Vagina (tissue), 2 donors: ENCODE data around the gene MAPK11. TPM values are rescaled to one million over a fixed set of nuclear protein-coding genes. Genes with fewer than 3 reads are reported as not detected.
A peak's percentile ranks its signal among the peaks of the same experiment; 100 is the strongest.

Experiments used
- DNase-seq, 2 donors: peaks; one replicate each; pipeline ENCODE4 v3.0.0-alpha.2; 2017; ENCODE audit errors: extremely low spot score in 2 of 2
- H3K27ac ChIP-seq: fragments of 200-600 bp; sonication (generic); one replicate; pipeline ENCODE4 v1.5.1; 2019
- H3K27me3 ChIP-seq: fragments of 200-600 bp; sonication (generic); one replicate; pipeline ENCODE4 v1.5.1; 2019
- H3K36me3 ChIP-seq, 2 donors: fragments of 200-600 bp; sonication (generic); one replicate each; pipeline ENCODE4 v1.5.1; 2017 to 2019
- H3K4me1 ChIP-seq: fragments of 200-600 bp; sonication (generic); one replicate; pipeline ENCODE4 v1.5.1; 2019
- H3K4me3 ChIP-seq, 2 donors: fragments of 200-600 bp; sonication (generic); 1 replicate in 1 of 2; 2 replicates in 1 of 2; pipeline ENCODE4 v1.5.1; 2016 to 2019
- H3K9me3 ChIP-seq: fragments of 200-600 bp; sonication (generic); one replicate; pipeline ENCODE4 v1.5.1; 2019
- CTCF ChIP-seq, 3 experiments: fragments of 450-650 bp in 2 of 3; fragments of 200-600 bp in 1 of 3; sonication (generic) in 1 of 3; IDR thresholded peaks; one replicate each; pipeline ENCODE4 v1.5.1; 2017 to 2019; ENCODE audit warnings: antibody characterized with exemption in 3 of 3, mild to moderate bottlenecking in 2 of 3, moderate library complexity in 2 of 3
- POLR2A ChIP-seq, 2 donors: fragments of 450-650 bp; IDR thresholded peaks; one replicate each; pipeline ENCODE4 v1.6.1; 2017; ENCODE audit warnings: antibody characterized with exemption in 2 of 2, mild to moderate bottlenecking in 2 of 2, moderate library complexity in 2 of 2
- POLR2AphosphoS5 ChIP-seq, 2 donors: sonication (generic); formaldehyde crosslinking; IDR thresholded peaks; one replicate each; pipeline ENCODE4 v1.9.0; 2017; ENCODE audit warnings: antibody characterized with exemption in 2 of 2, mild to moderate bottlenecking in 2 of 2, low read depth in 1 of 2; ENCODE audit not compliant: insufficient read depth in 1 of 2
- intact Hi-C: fragments of 100-400 bp; cut with DNase I; formaldehyde crosslinking; loops from one replicate; pipeline ENCODE4 v1.15.1; 2023
- total RNA-seq: library from RNA; depleted of rRNA; stranded (reverse); fragments of >200 nt; gene quantifications from one replicate; pipeline ENCODE4 v1.2.3, GENCODE V29; 2016

MAPK11 gene
- total RNA-seq, 1 donor from 2014 or later = 7.4 TPM

DNA sequence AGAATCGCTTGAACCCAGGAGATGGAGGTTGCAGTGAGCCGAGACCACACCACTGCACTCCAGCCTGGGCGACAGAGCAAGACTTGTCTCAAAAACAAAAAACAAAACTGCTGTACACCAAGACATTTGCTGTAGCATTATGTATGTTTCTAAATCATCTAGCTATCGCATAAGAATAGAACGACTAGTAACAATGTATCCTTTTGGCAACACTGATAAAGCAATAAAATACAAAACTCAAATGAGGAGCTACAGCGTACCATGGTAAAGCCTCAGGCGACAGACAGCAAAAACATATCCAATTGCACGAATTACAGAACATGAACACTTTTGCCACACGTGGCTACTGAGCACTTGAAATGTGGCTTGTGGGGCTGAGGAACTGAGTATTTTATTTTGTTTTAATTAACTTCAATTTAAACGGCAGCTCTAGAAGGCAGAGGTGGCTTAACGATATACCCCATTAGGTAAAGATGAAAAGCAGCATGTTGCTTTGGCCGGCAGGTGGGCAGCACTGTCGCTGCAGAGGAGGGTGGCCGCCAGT, 27.7 kb downstream of the MAPK11 start:
- no peaks in the 10 kb centered on the region for H3K9me3 ChIP-seq
- DNase-seq = no peak
- no peaks in the 10 kb centered on the region for H3K27me3 ChIP-seq
- H3K4me1 ChIP-seq = peaks cover 55% of the 10 kb centered on the region
- H3K36me3 ChIP-seq = peaks cover 0 to 10% of the 10 kb centered on the region in 2 donors
- H3K27ac ChIP-seq = no peak overlapping the region
- intact Hi-C loops = no loop called here
- TF ChIP-seq POLR2A (IDR thresholded peaks at IDR 0.05) = no peak
- no peak for TF ChIP-seq CTCF (IDR thresholded peaks at IDR 0.05)
- TF ChIP-seq POLR2AphosphoS5 (IDR thresholded peaks at IDR 0.05; ENCODE audit: insufficient read depth in 1 of 2, low read depth in 1 of 2) = no peak
- peak overlapping the region; percentile 62 to 76 for H3K4me3 ChIP-seq

GRCh38 chr22:50238755-50239154, 31.4 kb downstream of the MAPK11 start:
- no peak for TF ChIP-seq CTCF (IDR thresholded peaks at IDR 0.05)
- TF ChIP-seq POLR2A (IDR thresholded peaks at IDR 0.05) = no peak
- TF ChIP-seq POLR2AphosphoS5 (IDR thresholded peaks at IDR 0.05; ENCODE audit: insufficient read depth in 1 of 2, low read depth in 1 of 2) = no peak
- DNase-seq = no peak
- intact Hi-C loops = no loop called here
- no peak overlapping the region for H3K4me3 ChIP-seq
- H3K27ac ChIP-seq = no peak overlapping the region
- no peaks in the 10 kb centered on the region for H3K9me3 ChIP-seq
- peaks cover 34% of the 10 kb centered on the region for H3K4me1 ChIP-seq
- no peaks in the 10 kb centered on the region for H3K36me3 ChIP-seq
- H3K27me3 ChIP-seq = no peaks in the 10 kb centered on the region

DNA sequence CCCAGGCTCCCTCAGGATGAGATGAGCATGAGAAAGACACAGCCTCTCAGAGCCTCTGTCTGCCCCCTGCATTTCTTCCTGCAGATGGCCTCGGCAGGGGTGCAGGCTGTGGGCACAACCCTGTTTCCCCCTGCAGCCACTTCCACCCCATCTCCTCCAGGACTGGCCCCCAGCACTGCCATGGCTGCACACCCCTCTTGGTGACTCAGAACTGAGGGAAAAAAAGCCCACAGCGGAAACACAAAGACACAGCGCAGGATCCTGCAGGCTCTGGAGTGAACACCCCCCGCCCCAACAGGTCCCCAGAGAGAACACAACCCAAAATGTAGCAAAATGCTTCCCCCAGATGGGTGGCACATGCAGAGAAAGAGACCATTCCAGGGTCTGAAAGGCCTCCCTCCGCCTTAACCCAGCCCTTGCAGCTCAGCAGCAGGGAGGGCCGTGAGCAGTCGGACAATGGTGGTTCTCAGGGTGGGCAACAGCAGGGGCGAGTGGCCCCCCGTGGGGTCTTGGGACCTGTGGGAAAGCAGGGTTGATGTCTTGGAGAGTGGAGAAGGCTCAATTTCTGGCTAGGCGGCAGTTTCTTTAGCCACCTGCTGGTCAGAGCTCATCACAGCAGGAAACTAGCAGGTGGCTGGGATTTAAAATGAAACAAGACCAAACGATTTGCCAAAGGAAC, 33.3 kb downstream of the MAPK11 start:
- peaks cover 0 to 10% of the 10 kb centered on the region in 2 donors for H3K36me3 ChIP-seq
- no peak for DNase-seq
- H3K27ac ChIP-seq = no peak overlapping the region
- H3K4me3 ChIP-seq = no peak overlapping the region
- no peak for TF ChIP-seq CTCF (IDR thresholded peaks at IDR 0.05)
- TF ChIP-seq POLR2AphosphoS5 (IDR thresholded peaks at IDR 0.05; ENCODE audit: insufficient read depth in 1 of 2, low read depth in 1 of 2) = no peak
- TF ChIP-seq POLR2A (IDR thresholded peaks at IDR 0.05) = no peak
- H3K4me1 ChIP-seq = peaks cover 16% of the 10 kb centered on the region
- intact Hi-C loops = no loop called here
- H3K27me3 ChIP-seq = no peaks in the 10 kb centered on the region
- no peaks in the 10 kb centered on the region for H3K9me3 ChIP-seq

- no peaks in the 10 kb centered on the region for H3K9me3 ChIP-seq
- H3K4me3 ChIP-seq = no peak overlapping the region
- DNase-seq = no peak
- peaks cover 0 to 18% of the 10 kb centered on the region in 2 donors for H3K36me3 ChIP-seq
- no peaks in the 10 kb centered on the region for H3K27me3 ChIP-seq
- intact Hi-C loops = no loop called here
- no peak overlapping the region for H3K27ac ChIP-seq
- TF ChIP-seq POLR2A (IDR thresholded peaks at IDR 0.05) (no peak), POLR2AphosphoS5 (IDR thresholded peaks at IDR 0.05; ENCODE audit: insufficient read depth in 1 of 2, low read depth in 1 of 2) (no peak), CTCF (IDR thresholded peaks at IDR 0.05) (no peak)
- H3K4me1 ChIP-seq = no peaks in the 10 kb centered on the region
Measured at GRCh38 chr22:50233223-50233622, 37.0 kb downstream of the MAPK11 start.

DNA sequence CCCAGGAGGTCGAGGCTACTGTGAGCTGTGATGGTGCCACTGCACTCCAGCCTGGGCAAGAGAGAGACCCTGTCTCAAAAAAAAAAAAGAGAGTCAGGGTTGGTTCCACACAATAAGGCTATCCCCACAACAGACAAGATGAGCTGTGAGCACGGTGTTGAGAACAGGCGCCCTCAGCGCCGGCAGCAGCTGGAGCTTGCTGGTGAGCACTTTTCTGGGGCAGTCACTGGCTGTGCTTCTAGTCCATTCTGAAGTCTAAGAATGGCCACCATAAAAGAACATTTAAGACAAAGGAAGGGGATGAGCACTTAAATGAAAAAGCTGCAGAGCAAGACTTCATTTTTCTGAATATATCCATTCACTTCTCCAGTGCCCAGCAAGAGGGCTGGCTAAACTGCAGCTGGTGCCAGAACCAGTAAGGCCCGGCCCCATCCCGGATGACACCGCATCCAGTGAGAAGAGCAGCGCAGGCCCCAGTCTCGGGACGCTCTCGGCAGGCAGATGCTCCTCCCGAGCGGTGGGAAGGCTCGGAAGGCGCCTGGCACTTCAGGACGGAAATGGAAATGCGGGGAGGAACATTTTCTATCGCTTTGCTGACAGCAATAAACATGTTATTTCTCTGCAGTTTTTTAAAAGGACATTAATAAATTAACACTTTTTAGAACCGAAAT, 37.6 kb downstream of the MAPK11 start:
- Histone ChIP-seq H3K4me1 (no peaks in the 10 kb centered on the region), H3K4me3 (no peak overlapping the region), H3K36me3 (peaks cover 0 to 22% of the 10 kb centered on the region in 2 donors), H3K9me3 (no peaks in the 10 kb centered on the region), H3K27me3 (no peaks in the 10 kb centered on the region), H3K27ac (no peak overlapping the region)
- intact Hi-C loops = no loop called here
- TF ChIP-seq CTCF (IDR thresholded peaks at IDR 0.05) = no peak
- no peak for TF ChIP-seq POLR2AphosphoS5 (IDR thresholded peaks at IDR 0.05; ENCODE audit: insufficient read depth in 1 of 2, low read depth in 1 of 2)
- no peak for TF ChIP-seq POLR2A (IDR thresholded peaks at IDR 0.05)
- DNase-seq = no peak
